Osteoblast (primary cell): Measurements from ENCODE around the gene TOB1. TPM values are rescaled to one million over a fixed set of nuclear protein-coding genes. Genes with fewer than 3 reads are reported as not detected.

Source experiments
- DNase-seq: peaks from one replicate; pipeline ENCODE4 v3.0.0; 2011; ENCODE audit warnings: low spot score, mixed read lengths; ENCODE audit not compliant: insufficient read length; ENCODE audit errors: missing footprints
- H2AFZ ChIP-seq: 2 replicates; pipeline ENCODE4 v1.6.0; 2011; ENCODE audit warnings: mild to moderate bottlenecking, low read length
- H3K27ac ChIP-seq: 2 replicates; pipeline ENCODE4 v1.5.1; 2011; ENCODE audit warnings: mild to moderate bottlenecking, low read depth, low read length, moderate library complexity
- H3K27me3 ChIP-seq: 2 replicates; pipeline ENCODE4 v1.6.0; 2012; ENCODE audit warnings: mild to moderate bottlenecking, control low read depth, inconsistent platforms, low read length, moderate library complexity; ENCODE audit not compliant: insufficient read depth
- H3K36me3 ChIP-seq: 2 replicates; pipeline ENCODE4 v1.5.1; 2011; ENCODE audit warnings: mild to moderate bottlenecking, low read length, control low read depth, moderate library complexity; ENCODE audit not compliant: insufficient read depth
- H3K4me1 ChIP-seq: 2 replicates; pipeline ENCODE4 v1.5.1; 2011; ENCODE audit warnings: mild to moderate bottlenecking, low read length, control low read depth, moderate library complexity; ENCODE audit not compliant: insufficient read depth
- H3K4me2 ChIP-seq: 2 replicates; pipeline ENCODE4 v1.6.0; 2011; ENCODE audit warnings: mild to moderate bottlenecking, low read length; ENCODE audit not compliant: insufficient read depth
- H3K4me3 ChIP-seq: fragments of 200-600 bp; sonication (generic); 3 replicates; pipeline ENCODE4 v1.5.1; 2012; ENCODE audit warnings: mild to moderate bottlenecking, low read length, inconsistent platforms; ENCODE audit not compliant: insufficient read depth
- H3K79me2 ChIP-seq: 2 replicates; pipeline ENCODE4 v1.6.0; 2012; ENCODE audit warnings: mild to moderate bottlenecking, low read length, control low read depth, inconsistent platforms; ENCODE audit not compliant: insufficient read depth
- H3K9me3 ChIP-seq: 2 replicates; pipeline ENCODE4 v1.5.1; 2011; ENCODE audit warnings: low read depth, low read length, control low read depth
- H4K20me1 ChIP-seq: 2 replicates; pipeline ENCODE4 v1.6.0; 2012; ENCODE audit warnings: mild to moderate bottlenecking, low read length, control low read depth; ENCODE audit not compliant: insufficient read depth
- total RNA-seq: library from RNA; depleted of rRNA; stranded (reverse); fragments of >200 nt; gene quantifications from 2 replicates; pipeline ENCODE4 v1.2.3, GENCODE V29; 2012
- TF ChIP-seq, protein P1 (sequence below): IDR thresholded peaks from 2 replicates; pipeline ENCODE4 v1.5.1; 2011; ENCODE audit warnings: mild to moderate bottlenecking, low read depth, low read length, moderate library complexity; ENCODE audit errors: extremely low read depth

The TOB1 gene
- total RNA-seq, 1 donor = 18.8 TPM

DNA sequence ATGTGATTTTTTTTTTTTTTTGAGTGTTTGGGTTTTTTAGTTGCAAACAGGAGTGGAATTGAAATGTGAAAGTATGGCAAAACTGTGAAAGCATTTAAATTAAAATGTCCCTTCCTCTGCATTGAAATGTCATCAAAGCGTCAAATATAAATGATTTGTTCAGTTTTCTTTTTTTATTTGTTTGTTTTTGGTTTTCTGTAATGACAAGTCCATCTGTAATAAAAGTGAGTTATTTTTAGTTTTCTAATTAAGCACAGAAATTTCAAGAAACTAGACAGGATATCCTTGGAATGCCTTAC is 1.9 kb upstream of the TOB1 start:
- Histone ChIP-seq H3K9me3 (no peaks in the 10 kb centered on the region), H3K4me1 (peaks cover 29% of the 10 kb centered on the region), H3K4me3 (peak overlapping the region; percentile 80), H3K27me3 (no peaks in the 10 kb centered on the region), H4K20me1 (peaks cover 20% of the 10 kb centered on the region), H2AFZ (peak overlapping the region; percentile 99), H3K4me2 (peak overlapping the region; percentile 100), H3K79me2 (peaks cover 30% of the 10 kb centered on the region), H3K36me3 (peaks cover 4% of the 10 kb centered on the region), H3K27ac (peak overlapping the region; percentile 97)
- DNase-seq = no peak
- TF ChIP-seq, protein P1, sequence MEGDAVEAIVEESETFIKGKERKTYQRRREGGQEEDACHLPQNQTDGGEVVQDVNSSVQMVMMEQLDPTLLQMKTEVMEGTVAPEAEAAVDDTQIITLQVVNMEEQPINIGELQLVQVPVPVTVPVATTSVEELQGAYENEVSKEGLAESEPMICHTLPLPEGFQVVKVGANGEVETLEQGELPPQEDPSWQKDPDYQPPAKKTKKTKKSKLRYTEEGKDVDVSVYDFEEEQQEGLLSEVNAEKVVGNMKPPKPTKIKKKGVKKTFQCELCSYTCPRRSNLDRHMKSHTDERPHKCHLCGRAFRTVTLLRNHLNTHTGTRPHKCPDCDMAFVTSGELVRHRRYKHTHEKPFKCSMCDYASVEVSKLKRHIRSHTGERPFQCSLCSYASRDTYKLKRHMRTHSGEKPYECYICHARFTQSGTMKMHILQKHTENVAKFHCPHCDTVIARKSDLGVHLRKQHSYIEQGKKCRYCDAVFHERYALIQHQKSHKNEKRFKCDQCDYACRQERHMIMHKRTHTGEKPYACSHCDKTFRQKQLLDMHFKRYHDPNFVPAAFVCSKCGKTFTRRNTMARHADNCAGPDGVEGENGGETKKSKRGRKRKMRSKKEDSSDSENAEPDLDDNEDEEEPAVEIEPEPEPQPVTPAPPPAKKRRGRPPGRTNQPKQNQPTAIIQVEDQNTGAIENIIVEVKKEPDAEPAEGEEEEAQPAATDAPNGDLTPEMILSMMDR = no peak

DNA sequence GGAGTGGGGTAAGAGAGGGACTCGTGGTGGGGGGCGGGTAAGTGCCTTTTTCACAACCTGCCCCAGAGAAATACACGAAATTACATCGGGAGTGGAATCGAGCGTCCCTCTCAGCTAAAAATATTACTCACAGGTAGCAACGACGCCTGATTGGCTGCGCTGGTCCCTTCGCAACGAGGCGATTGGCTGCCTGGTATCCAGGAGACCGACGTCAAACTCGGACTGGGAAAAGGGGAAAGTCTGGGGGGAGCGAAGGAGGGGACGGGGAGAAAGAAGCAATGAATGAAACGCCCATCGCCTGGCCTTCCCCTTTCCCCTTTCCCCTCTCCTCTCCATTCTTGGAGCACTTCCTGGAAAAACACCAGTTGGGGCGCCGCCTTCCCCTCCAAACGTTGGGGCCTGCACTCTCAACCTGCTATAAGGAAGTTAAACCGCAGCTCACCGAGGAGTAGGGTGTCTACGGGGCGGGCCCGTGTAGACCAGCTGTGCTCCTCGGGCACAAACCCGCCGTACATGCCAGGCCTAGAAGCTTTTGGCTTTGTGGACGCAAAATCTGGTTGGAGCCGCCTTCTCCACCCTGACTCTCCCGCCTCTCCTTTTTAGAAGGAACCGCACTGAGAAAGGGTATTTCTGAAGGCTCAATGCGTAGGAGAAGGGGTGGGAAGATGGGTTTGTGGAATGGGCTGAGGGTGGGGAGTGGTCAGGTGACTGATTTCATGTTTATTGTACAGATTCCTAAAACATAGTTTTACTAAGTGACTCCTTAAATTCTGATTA is 1.4 kb upstream of the TOB1 start:
- Histone ChIP-seq H3K9me3 (no peaks in the 10 kb centered on the region), H3K36me3 (peaks cover 9% of the 10 kb centered on the region), H3K4me2 (peak overlapping the region; percentile 100), H3K4me1 (peaks cover 34% of the 10 kb centered on the region), H4K20me1 (peaks cover 26% of the 10 kb centered on the region), H3K4me3 (peak overlapping the region; percentile 80), H2AFZ (peak overlapping the region; percentile 99), H3K27ac (peak overlapping the region; percentile 97), H3K79me2 (peaks cover 35% of the 10 kb centered on the region), H3K27me3 (no peaks in the 10 kb centered on the region)
- TF ChIP-seq, protein P1 = no peak
- DNase-seq = peak; percentile 96

DNA sequence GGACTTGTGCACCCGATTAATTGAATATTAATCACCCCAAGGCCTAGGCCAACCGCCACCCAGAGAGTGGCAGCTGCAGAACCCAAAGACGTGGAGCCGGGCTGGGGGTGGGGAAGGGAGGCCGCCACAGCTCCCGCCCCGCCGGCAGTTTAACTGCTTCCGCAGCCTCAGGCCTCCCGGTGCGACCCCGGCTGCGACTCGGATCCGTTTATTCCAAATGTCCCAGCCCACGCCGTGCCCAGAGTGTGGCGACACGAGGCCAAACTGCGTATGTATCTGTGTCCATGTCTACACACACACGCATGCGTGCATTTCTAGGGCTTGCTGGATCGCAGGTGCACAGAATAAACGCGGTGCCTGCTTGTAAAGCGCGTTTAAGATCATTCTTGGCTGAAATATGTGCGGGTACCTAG is 802 bp upstream of the TOB1 start:
- TF ChIP-seq, protein P1 = no peak
- H2AFZ ChIP-seq = peak overlapping the region; percentile 99
- H3K4me2 ChIP-seq = peak overlapping the region; percentile 100
- peaks cover 35% of the 10 kb centered on the region for H3K79me2 ChIP-seq
- peak; percentile 76 for DNase-seq
- H3K27ac ChIP-seq = peak overlapping the region; percentile 97
- peaks cover 14% of the 10 kb centered on the region for H3K36me3 ChIP-seq
- H3K27me3 ChIP-seq = no peaks in the 10 kb centered on the region
- H3K4me3 ChIP-seq = peak overlapping the region; percentile 80
- H4K20me1 ChIP-seq = peaks cover 28% of the 10 kb centered on the region
- peaks cover 37% of the 10 kb centered on the region for H3K4me1 ChIP-seq
- no peaks in the 10 kb centered on the region for H3K9me3 ChIP-seq

DNA sequence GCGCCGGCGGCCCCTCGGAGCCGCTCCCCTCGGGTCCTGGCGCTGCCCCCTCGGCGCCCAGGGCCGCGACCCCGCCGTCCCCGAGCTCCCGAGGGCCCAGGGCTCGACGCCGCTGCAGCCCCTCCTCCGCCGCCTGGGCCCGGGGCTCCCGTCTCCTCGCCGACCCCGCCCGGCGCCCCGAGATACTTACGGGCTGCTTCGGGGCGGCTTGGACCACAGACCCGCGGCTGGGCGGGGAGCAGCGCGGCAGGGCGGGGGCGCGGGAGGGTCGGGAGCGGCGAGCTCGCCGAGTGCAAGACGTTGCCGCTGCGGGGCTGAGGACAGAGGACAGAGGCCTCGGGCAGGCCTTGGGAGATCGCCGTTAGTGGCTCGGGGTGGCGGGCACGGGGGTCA is 290 bp downstream of the TOB1 start:
- Histone ChIP-seq H3K36me3 (peaks cover 20% of the 10 kb centered on the region), H2AFZ (no peak overlapping the region), H3K27ac (peak overlapping the region; percentile 64), H3K27me3 (no peaks in the 10 kb centered on the region), H4K20me1 (peaks cover 28% of the 10 kb centered on the region), H3K4me3 (peak overlapping the region; percentile 80), H3K4me2 (peak overlapping the region; percentile 89), H3K4me1 (peaks cover 37% of the 10 kb centered on the region), H3K79me2 (peaks cover 35% of the 10 kb centered on the region), H3K9me3 (no peaks in the 10 kb centered on the region)
- TF ChIP-seq, protein P1 = no peak
- peak; percentile 71 for DNase-seq
